H1 (cell line): ENCODE measurements around the gene EFCAB8. TPM values are rescaled to one million over a fixed set of nuclear protein-coding genes. Genes with fewer than 3 reads are reported as not detected.

Experiments
- CTCF ChIA-PET: fragments of 300-600 bp; sonication (Branson Sonifier 250); formaldehyde crosslinking; loops from one replicate; lab custom pipeline; 2021; ENCODE audit not compliant: partially characterized antibody; lab: Charles Lee
- POLR2A ChIA-PET: fragments of 300-600 bp; sonication (Branson Sonifier 250); formaldehyde crosslinking; loops from one replicate; lab custom pipeline; 2021; ENCODE audit warnings: inconsistent platforms; ENCODE audit not compliant: partially characterized antibody; lab: Charles Lee
- DNase-seq, 2 experiments: peaks; one replicate each; pipeline versions ENCODE4 v3.0.0 to v3.0.0-alpha.2; 2010 to 2022; ENCODE audit warnings: low spot score in 2 of 2, low read depth in 1 of 2, mixed read lengths in 1 of 2
- FAIRE-seq: peaks from 2 replicates; lab custom pipeline; 2011; peaks lifted over from hg19 to GRCh38; lab: Jason Lieb, UNC
- H2AFZ ChIP-seq: 2 replicates; pipeline ENCODE4 v1.8.1; 2012; ENCODE audit warnings: low read length, inconsistent platforms
- H2AK5ac ChIP-seq: 2 replicates; pipeline ENCODE4 v1.6.1; 2013; ENCODE audit warnings: low read depth, low read length
- H2BK120ac ChIP-seq: replicated peaks from 2 replicates; pipeline ENCODE3; 2013; ENCODE audit warnings: low read depth, low read length, inconsistent platforms
- H2BK12ac ChIP-seq: 2 replicates; pipeline ENCODE4 v1.6.1; 2013; ENCODE audit warnings: low read depth, low read length
- H2BK15ac ChIP-seq: 2 replicates; pipeline ENCODE4 v1.6.1; 2013; ENCODE audit warnings: low read length
- H2BK20ac ChIP-seq: 2 replicates; pipeline ENCODE4 v1.6.1; 2013; ENCODE audit warnings: low read length
- H2BK5ac ChIP-seq: 2 replicates; pipeline ENCODE4 v1.6.1; 2013; ENCODE audit warnings: low read depth, low read length
- H3K14ac ChIP-seq: 2 replicates; pipeline ENCODE4 v1.6.1; 2013; ENCODE audit warnings: inconsistent platforms; ENCODE audit not compliant: insufficient read length
- H3K18ac ChIP-seq: 2 replicates; pipeline ENCODE4 v1.6.1; 2013; ENCODE audit warnings: low read length; ENCODE audit errors: extremely low read depth
- H3K23ac ChIP-seq: 2 replicates; pipeline ENCODE4 v1.6.1; 2013; ENCODE audit warnings: inconsistent platforms; ENCODE audit not compliant: insufficient read length
- H3K23me2 ChIP-seq: 2 replicates; pipeline ENCODE4 v1.6.1; 2013; ENCODE audit warnings: low read depth, low read length
- H3K27ac ChIP-seq: 2 replicates; pipeline ENCODE4 v1.6.1; 2011; ENCODE audit warnings: low read depth, low read length, inconsistent platforms
- H3K27me3 ChIP-seq, 4 experiments: replicated peaks in 1 of 4; 1 replicate in 1 of 4; 2 replicates in 3 of 4; pipeline versions ENCODE4 v1.6.1 to v1.8.1; 2011 to 2013; ENCODE audit warnings: low read length in 3 of 4, mild to moderate bottlenecking in 3 of 4, inconsistent platforms in 2 of 4, mixed read lengths in 2 of 4, moderate library complexity in 1 of 4; ENCODE audit not compliant: control insufficient read depth in 3 of 4, insufficient read depth in 3 of 4; ENCODE audit errors: extremely low read depth in 1 of 4
- H3K36me3 ChIP-seq, 4 experiments: 2 replicates each; pipeline versions ENCODE4 v1.6.1 to v1.8.1; 2011 to 2013; ENCODE audit warnings: mild to moderate bottlenecking in 4 of 4, low read length in 3 of 4, moderate library complexity in 2 of 4, control low read depth in 1 of 4, inconsistent platforms in 1 of 4; ENCODE audit not compliant: insufficient read depth in 4 of 4, control insufficient read depth in 2 of 4
- H3K4ac ChIP-seq: replicated peaks from 2 replicates; pipeline ENCODE3; 2013; ENCODE audit warnings: low read length, low read depth, mixed read lengths, inconsistent platforms; ENCODE audit not compliant: insufficient read length
- H3K4me1 ChIP-seq, 4 experiments: replicated peaks in 1 of 4; 1 replicate in 1 of 4; 2 replicates in 3 of 4; pipeline versions ENCODE4 v1.6.1 to v1.8.1; 2011 to 2013; ENCODE audit warnings: low read length in 3 of 4, inconsistent platforms in 2 of 4, mixed read lengths in 1 of 4; ENCODE audit not compliant: insufficient read depth in 4 of 4, control insufficient read depth in 3 of 4
- H3K4me2 ChIP-seq, 2 experiments: 2 replicates each; pipeline versions ENCODE4 v1.6.1 to v1.8.1; 2011 to 2013; ENCODE audit warnings: low read depth in 2 of 2, low read length in 2 of 2, control low read depth in 1 of 2, inconsistent platforms in 1 of 2, mild to moderate bottlenecking in 1 of 2; ENCODE audit not compliant: insufficient read depth in 1 of 2
- H3K4me3 ChIP-seq, 4 experiments: fragments of 200-600, 300-600 bp in 1 of 4; sonication (generic), shearing (Covaris generic), sonication (Bioruptor Twin) in 1 of 4; 2 replicates each; pipeline versions ENCODE4 v1.5.1 to v1.8.1; 2011 to 2016; ENCODE audit warnings: low read length in 4 of 4, low read depth in 3 of 4, control low read depth in 2 of 4, inconsistent platforms in 2 of 4, mild to moderate bottlenecking in 2 of 4, mixed read lengths in 1 of 4, moderate library complexity in 1 of 4; ENCODE audit not compliant: insufficient read depth in 2 of 4; ENCODE audit errors: extremely low read depth in 1 of 4
- H3K56ac ChIP-seq: replicated peaks from 2 replicates; pipeline ENCODE3; 2013; ENCODE audit warnings: low read depth, mild to moderate bottlenecking, mixed read lengths, low read length, inconsistent platforms; ENCODE audit not compliant: insufficient read length
- H3K79me1 ChIP-seq: 2 replicates; pipeline ENCODE4 v1.6.1; 2013; ENCODE audit warnings: low read depth, low read length, control low read depth
- H3K79me2 ChIP-seq, 2 experiments: 2 replicates each; pipeline versions ENCODE4 v1.6.1 to v1.8.1; 2012 to 2013; ENCODE audit warnings: low read length in 2 of 2, mild to moderate bottlenecking in 2 of 2, inconsistent platforms in 1 of 2; ENCODE audit not compliant: insufficient read depth in 2 of 2, control insufficient read depth in 1 of 2
- H3K9ac ChIP-seq, 4 experiments: replicated peaks in 1 of 4; 1 replicate in 1 of 4; 2 replicates in 3 of 4; pipeline versions ENCODE4 v1.6.1 to v1.8.1; 2011 to 2013; ENCODE audit warnings: low read depth in 3 of 4, low read length in 3 of 4, control low read depth in 2 of 4, mild to moderate bottlenecking in 2 of 4, moderate library complexity in 2 of 4, inconsistent platforms in 1 of 4; ENCODE audit errors: extremely low read depth in 1 of 4
- H3K9me3 ChIP-seq, 2 experiments: 2 replicates each; pipeline versions ENCODE4 v1.6.1 to v1.8.1; 2012 to 2013; ENCODE audit warnings: mild to moderate bottlenecking in 2 of 2, moderate library complexity in 2 of 2, control low read depth in 1 of 2, inconsistent platforms in 1 of 2, low read depth in 1 of 2, low read length in 1 of 2, mixed read lengths in 1 of 2; ENCODE audit not compliant: insufficient read depth in 2 of 2
- H4K20me1 ChIP-seq, 2 experiments: replicated peaks in 1 of 2; 2 replicates each; pipeline versions ENCODE3 to v1.8.1; 2011 to 2013; ENCODE audit warnings: inconsistent platforms in 2 of 2, low read length in 2 of 2, mild to moderate bottlenecking in 1 of 2; ENCODE audit not compliant: insufficient read depth in 2 of 2, control insufficient read depth in 1 of 2
- H4K5ac ChIP-seq: 2 replicates; pipeline ENCODE4 v1.6.1; 2013; ENCODE audit warnings: low read length, low read depth, mixed read lengths, inconsistent platforms; ENCODE audit not compliant: insufficient read length
- H4K8ac ChIP-seq: 2 replicates; pipeline ENCODE4 v1.8.0; 2013; ENCODE audit warnings: mild to moderate bottlenecking, moderate library complexity, low read length, inconsistent platforms; ENCODE audit not compliant: insufficient read depth; ENCODE audit errors: extremely low read depth
- H4K91ac ChIP-seq: replicated peaks from 2 replicates; pipeline ENCODE3; 2013; ENCODE audit warnings: low read length, mixed read lengths, inconsistent platforms; ENCODE audit not compliant: insufficient read length
- BCL11A ChIP-seq, 2 experiments: IDR thresholded peaks; one replicate each; pipeline ENCODE4 v1.6.1; 2011; ENCODE audit warnings: low read depth in 2 of 2, low read length in 2 of 2, mild to moderate bottlenecking in 2 of 2
- CHD2 ChIP-seq: IDR thresholded peaks from 2 replicates; pipeline ENCODE4 v1.6.1; 2012; ENCODE audit warnings: low read length, improper control_type of control experiment
- KDM4A ChIP-seq: IDR thresholded peaks from one replicate; pipeline ENCODE4 v1.7.1; 2012; ENCODE audit warnings: low read depth, mild to moderate bottlenecking, moderate library complexity, low read length, inconsistent platforms; ENCODE audit not compliant: severe bottlenecking
- MAX ChIP-seq: IDR thresholded peaks from 2 replicates; pipeline ENCODE4 v1.6.1; 2012; ENCODE audit warnings: inconsistent platforms
- WGBS, 2 experiments: shearing (Covaris generic) in 1 of 2; methylation state at CpG; one replicate each; pipeline versions ENCODE4 v1.1.6 to v1.1.7; 2013 to 2015; ENCODE audit warnings: low lambda C conversion rate in 2 of 2, mixed read lengths in 2 of 2, inconsistent platforms in 1 of 2, low coverage in 1 of 2, missing lambda C conversion rate in 1 of 2; ENCODE audit not compliant: insufficient replicate concordance in 2 of 2, insufficient coverage in 1 of 2, insufficient read length in 1 of 2; ENCODE audit errors: extremely low coverage in 1 of 2, missing lambda C conversion rate in 1 of 2; 5-methylcytosine and 5-hydroxymethylcytosine counted together
- polyA plus RNA-seq, 7 experiments: library from polyadenylated mRNA; depleted of rRNA in 3 of 7; stranded (reverse) in 5 of 7; unstranded in 2 of 7; fragments of >200 nt in 5 of 7; fragments of 200-250 nt in 2 of 7; gene quantifications; 1 replicate in 5 of 7; 2 replicates in 1 of 7; 4 replicates in 1 of 7; pipeline versions ENCODE4 v1.2.1 to v1.2.3, GENCODE V29; 2011 to 2013; ENCODE audit warnings: missing spikeins in 2 of 7, mixed read lengths in 2 of 7
- total RNA-seq: library from RNA; stranded (reverse); fragmentation: NEBNext Ultra II Directional; extraction: Animal tissue kit (Norgen Biotek cat#: 25700); gene quantifications from 2 replicates; pipeline ENCODE4 v1.2.1, GENCODE V29; 2021

Gene EFCAB8
- total and polyA plus RNA-seq, 2 of the 8 experiments (the other 6 are each of a cell fraction or from before 2014, with no cell fraction given): 0.06 to 0.20 TPM

GRCh38 chr20:32889281-32889680 lies 30.6 kb downstream of the EFCAB8 start:
- H3K23ac ChIP-seq: no peak overlapping the region
- no peak overlapping the region for H2BK15ac ChIP-seq
- no peak overlapping the region for H3K56ac ChIP-seq
- no peak overlapping the region for H3K4me2 ChIP-seq
- no peak overlapping the region for H4K5ac ChIP-seq
- POLR2A ChIA-PET: interaction anchor here (2.4 kb wide), 1 partner anchor 12 kb away, joined by 5 read pairs; no protein-coding TSS in a partner anchor
- no peaks in the 10 kb centered on the region for H3K27me3 ChIP-seq
- no peak for FAIRE-seq
- H3K27ac ChIP-seq: no peak overlapping the region
- H3K14ac ChIP-seq: no peak overlapping the region
- H3K23me2 ChIP-seq: no peaks in the 10 kb centered on the region
- no peak overlapping the region for H3K18ac ChIP-seq
- no peak overlapping the region for H3K9ac ChIP-seq
- H2AFZ ChIP-seq: no peak overlapping the region
- whole genome bisulfite sequencing, 2 experiments: 93% methylated on average over 5 of the region's 5 CpGs; no CpG with 5 or more reads in 1 of the 2 experiments
- H2BK20ac ChIP-seq: no peak overlapping the region
- CTCF ChIA-PET: interaction anchor here (1.6 kb wide), 1 partner anchor 12 kb away, joined by 12 read pairs; no protein-coding TSS in a partner anchor
- H3K79me1 ChIP-seq: no peaks in the 10 kb centered on the region
- H3K36me3 ChIP-seq: no peaks in the 10 kb centered on the region
- no peaks in the 10 kb centered on the region for H4K20me1 ChIP-seq
- no peak for DNase-seq
- peaks cover 0 to 14% (median 6%) of the 10 kb centered on the region in 4 experiments; a peak in 6 of 7 replicates for H3K4me1 ChIP-seq
- H2AK5ac ChIP-seq: peak overlapping the region; percentile 93; the same call in 1 of the 2 replicates
- H4K91ac ChIP-seq: peak overlapping the region; percentile 23
- no peaks in the 10 kb centered on the region for H3K9me3 ChIP-seq
- no peak overlapping the region for H2BK120ac ChIP-seq
- no peak overlapping the region for H4K8ac ChIP-seq
- no peak overlapping the region for H3K4ac ChIP-seq
- H2BK5ac ChIP-seq: no peak overlapping the region
- H3K4me3 ChIP-seq: no peak overlapping the region
- TF ChIP-seq MAX: no peak
- TF ChIP-seq CHD2: no peak
- no peak for TF ChIP-seq KDM4A
- no peak for TF ChIP-seq BCL11A (IDR thresholded peaks at IDR 0.05; ENCODE audit: low read depth in 2 of 2, low read length in 2 of 2)
- no peak overlapping the region for H2BK12ac ChIP-seq
- no peaks in the 10 kb centered on the region for H3K79me2 ChIP-seq
